Stimulated activated naive CD4-positive, alpha-beta T cell treated with Interleukin-2 at 50 U/mL for 16 hours (primary cell): ENCODE data around the gene CCNL1.
A peak's percentile ranks its signal among the peaks of the same experiment; 100 is the strongest.
"Not testable (repeated sequence)": the region's sequence is repeated elsewhere in the genome, so short reads cannot be mapped to it uniquely, and the experiment has no call there.

ENCODE experiments used
- DNase-seq: peaks from one replicate; lab custom pipeline; 2025; lab: John Stamatoyannopoulos, UW

CCNL1 gene

DNA sequence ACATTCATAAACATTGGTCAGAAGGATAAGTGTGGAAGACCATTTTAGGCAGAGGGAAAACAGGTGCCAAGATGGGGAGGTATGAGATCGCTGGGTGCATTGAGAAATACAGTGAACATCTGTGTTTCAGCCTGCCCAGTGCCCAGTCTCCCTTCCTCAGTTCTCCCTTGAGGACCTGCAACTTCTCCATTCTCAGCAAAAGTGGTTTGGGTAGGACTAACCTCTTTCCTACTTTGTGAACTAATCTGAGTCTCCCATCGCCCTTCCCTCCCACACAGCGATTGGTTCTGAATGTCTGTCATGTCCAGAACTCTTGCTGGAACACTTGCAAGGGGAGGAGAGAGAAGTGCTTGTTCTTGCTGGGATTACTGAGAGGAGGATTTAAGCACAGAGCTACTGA lies 10.9 kb upstream of the CCNL1 start:
- no peak for DNase-seq

DNA sequence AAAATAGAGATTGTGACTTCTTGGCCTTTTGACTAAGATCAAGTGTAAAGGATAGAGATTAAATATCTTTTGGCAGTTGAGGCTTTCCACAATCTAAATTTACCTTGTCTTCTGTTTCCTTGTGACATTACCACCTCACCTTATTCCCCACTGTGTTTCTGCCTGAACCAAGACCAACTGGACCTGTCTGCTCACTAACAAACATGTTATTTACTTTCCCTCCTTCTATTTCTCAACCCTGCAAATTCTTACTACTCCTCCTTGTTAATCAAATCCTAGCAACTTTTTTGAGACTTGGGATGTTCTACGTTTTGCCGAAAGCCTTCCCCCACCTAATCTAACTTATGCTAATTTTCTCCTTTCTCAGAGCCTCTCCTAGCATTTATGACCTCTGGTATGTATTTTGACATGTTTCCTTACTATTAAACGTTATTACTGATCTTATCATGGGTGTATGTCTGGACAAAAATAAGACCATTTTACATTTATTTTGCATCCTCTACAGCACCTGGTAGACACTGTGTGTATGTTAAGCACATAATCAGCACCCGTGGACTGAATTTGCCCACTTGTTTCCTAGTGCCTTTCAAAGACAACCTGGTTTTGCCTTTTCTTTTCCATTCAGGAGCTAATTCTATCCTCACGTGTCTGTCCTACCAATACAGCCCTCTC lies 7.6 kb upstream of the CCNL1 start:
- no peak for DNase-seq

DNA sequence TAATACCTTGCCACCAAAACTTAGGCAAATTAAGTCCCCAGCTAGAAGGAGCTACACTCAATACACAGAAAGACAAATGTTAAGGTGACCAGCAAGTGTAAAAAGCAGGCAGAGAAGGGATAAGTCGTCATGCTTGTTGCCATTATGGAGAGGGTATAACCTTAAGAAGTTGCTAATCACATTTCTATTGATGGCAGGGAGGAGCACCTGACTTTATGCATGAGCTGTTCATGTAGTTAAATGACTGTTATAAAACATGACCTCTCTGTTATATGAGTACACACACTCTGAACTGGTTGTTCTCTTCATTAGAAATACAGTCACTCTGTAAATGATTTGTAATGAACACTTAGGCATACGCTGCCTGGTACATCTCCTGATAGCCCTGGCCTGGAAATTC lies 6.6 kb upstream of the CCNL1 start:
- no peak for DNase-seq

DNA sequence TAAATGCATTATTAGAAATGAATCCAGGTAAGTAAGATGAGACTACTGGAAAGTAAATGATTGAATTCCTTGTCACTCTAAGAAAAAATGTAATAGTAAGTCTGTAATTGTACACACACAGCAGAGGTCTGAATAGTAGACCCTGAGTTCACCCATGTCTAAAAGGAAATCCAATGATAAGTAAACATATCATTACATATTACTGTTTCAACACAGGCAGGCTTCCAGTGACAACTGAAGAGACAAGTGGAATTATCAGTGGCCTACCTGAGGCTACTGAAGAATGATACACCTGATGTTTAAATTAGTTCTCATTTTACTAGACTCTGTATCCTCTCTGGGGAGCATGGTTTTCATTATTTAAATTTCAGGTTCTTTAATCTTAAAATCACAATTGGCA lies 6.2 kb upstream of the CCNL1 start:
- DNase-seq: no peak

DNA sequence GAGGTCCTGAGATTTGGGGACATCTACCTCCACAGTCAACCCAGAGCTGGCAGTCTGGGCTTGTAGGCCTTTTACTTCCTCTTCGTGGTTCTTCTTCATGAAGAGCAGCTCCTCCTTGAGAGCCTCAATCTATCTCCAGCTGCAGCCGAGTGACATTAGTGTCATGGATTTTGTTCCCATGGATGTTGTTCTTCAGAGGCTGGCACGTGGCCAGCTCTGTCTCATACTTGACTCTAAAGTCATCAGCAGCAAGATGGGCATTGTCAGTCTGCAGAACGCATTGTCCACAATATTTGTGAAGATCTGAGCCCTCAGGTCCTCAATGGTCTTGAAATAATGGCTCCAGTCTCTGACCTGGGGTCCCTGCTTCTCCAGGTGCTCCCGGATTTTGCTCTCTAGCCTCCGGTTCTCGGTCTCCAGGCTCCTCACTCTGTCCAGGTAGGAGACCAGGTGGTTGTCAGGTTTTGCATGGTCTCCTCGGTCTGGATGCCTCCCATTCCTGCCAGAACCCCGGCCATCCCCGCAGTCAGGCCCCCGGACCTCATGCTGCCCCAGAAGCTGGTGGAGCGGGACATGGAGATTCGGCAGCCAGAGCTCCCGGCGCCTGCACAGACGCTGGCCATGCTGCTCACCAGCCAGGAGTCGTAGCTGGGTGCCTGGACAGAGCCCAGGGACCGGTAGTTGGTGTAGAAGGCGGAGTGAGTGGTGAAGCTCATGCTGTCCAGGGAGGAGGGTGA lies 3.4 kb upstream of the CCNL1 start:
- DNase-seq: no peak

DNA sequence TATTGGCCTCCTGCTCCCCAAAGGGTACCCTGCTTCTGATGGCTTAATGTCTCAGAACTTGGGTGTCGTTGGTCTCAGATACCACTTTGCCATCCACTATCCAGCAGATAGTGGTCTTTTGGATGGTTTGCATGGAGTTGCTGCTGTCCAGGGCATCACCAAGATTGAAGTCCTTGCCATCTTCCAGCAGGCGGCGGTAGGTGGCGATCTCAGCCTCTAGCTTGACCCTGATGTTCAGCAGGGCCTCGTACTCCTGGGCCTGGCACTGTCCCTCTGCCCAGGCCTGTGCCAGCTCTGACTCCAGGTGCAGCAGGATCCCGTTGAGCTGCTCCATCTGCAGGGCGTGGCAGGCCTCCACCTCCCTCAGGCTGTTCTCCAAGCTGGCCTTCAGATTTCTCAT lies 2.7 kb upstream of the CCNL1 start:
- DNase-seq: not testable (repeated sequence)

DNA sequence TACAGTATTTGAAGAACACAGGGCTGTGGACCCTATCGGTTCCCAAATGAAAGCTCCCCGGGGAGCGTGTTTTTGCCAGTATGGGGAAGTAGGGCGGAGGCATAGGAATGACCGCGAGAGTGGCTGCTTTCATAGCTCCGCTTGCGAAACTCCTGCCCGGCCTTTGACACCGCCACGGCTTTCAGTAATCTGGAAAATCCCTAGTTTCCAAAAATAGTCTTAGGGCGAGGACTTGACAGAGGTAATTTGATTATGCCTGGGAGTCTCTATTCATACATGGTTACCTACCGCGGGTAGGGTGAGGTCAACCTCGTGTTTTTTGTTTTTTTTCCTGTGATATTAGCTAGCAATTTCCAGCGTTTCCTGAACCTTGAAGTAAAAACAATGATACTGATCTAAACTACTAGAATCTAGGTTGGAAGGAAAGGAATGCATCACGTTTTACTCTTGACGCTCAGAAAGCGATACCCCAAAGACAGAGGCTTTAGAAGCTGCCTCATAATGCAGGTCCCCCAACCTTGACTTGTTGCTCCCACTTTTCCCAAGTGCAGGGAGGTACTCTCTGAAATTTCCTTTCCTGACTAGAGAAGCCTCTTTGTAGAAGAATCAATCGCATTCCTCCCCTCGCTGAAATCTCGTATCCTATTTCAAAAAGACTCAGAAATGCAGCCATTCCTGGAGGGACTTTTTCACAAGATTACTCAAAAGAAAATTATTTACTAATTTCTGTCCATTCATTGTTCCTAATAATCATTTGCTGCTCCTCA lies 894 bp upstream of the CCNL1 start:
- DNase-seq: peak; percentile 52

DNA sequence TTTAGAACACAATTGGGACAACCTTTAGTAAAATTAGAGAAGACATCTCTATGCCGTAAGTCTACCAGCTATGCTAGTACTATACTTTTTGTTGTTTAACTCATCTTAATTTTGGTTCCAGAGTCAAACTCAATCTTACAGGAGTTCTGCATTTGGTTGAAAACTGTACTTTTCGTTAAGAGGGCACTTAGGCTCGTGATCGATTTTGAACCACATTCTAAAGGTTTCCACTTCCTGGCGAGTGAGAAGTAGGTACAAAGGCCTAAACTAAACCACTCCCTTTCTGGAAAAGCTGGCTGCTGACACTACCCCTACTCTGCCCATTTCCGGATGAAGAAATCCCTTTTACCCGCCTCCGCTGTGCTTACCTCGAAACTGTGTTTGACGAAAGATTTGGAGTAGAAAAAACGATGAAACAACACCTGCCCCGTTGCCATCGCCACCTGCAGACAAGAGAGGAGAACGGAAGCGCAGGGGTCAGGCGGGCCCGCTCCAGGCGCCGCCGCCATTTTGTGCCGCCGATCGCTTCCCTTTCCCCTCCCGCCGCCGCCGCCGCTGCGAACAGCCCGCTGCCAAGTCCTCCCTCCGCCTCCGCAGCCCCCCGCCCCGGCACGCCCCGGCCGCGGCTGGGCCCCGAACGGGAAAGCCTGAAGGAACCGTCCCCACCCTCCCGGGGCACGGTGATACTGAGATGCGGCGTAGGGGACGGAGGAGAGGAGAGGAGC lies 748 bp downstream of the CCNL1 start:
- DNase-seq: peak; percentile 80

DNA sequence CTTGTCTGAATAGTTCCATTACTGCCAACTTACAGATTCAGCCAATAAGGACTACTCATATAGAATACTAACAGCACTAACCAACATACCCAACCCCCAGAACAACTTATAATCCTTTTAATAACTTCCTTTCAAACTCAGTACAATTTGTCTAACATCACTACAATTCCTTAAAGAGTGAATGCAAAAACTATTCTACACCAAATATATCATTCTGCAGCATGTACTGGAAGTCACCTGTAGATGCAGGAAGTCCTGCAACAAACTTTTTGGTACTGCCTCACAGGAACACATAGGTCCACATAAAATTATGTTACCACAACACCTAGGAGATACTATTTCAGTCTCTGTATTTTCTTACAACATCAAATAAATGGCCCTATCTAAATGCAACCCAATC lies 2.1 kb downstream of the CCNL1 start:
- DNase-seq: no peak

DNA sequence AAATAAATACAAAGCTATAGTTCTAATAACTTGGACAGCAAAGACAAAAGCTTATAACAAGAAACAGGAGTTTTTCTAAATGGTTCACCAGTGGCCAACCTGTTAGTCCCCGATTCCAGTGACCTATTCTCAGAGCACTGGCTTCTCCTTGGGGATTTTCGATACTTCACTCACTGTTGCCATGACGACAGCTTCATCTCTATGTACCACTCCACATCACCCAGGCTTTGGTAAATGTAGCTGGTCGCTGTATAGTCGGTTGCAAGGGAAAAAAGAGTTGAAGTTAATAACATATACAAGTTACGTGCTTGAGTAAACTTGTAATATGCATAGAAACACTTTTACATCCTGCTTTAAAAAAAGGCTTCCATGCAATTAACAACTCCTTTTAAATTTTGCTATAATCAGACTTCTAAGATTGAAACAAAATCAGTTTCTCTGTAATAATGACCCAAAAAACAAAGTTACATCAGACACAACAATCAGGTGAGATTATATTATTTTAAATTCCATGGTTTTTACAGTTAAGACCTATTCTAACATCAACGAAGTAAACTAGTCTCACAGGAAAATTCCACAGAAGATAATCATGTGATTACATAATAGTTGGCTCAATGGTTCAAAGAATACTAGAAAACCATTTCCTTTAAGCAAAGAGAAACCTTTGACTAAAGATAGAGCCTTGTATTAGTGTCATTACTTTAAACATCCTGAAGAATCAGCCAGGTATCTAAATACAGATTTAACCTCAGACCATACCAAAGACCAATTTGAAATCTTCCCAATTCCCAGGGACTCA lies 2.9 kb downstream of the CCNL1 start:
- DNase-seq: no peak

DNA sequence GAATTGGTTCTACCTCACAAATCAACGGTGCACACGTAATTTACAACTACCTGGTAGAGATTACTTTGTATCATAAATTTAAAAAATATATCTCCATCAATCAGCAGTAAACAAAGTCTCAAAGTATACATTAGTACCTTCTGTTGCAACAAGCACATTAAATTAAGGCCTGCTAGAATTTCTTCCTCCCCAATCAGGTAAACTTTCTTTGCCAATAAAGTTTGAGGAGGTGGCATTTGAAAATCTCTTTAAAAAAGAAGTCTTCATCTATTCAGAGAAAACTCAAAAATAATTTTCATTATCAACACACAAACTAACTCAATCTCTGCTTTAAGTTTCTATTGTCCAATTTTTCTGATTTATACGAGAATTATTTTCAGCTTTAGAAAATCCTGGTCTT lies 4.4 kb downstream of the CCNL1 start:
- DNase-seq: no peak

DNA sequence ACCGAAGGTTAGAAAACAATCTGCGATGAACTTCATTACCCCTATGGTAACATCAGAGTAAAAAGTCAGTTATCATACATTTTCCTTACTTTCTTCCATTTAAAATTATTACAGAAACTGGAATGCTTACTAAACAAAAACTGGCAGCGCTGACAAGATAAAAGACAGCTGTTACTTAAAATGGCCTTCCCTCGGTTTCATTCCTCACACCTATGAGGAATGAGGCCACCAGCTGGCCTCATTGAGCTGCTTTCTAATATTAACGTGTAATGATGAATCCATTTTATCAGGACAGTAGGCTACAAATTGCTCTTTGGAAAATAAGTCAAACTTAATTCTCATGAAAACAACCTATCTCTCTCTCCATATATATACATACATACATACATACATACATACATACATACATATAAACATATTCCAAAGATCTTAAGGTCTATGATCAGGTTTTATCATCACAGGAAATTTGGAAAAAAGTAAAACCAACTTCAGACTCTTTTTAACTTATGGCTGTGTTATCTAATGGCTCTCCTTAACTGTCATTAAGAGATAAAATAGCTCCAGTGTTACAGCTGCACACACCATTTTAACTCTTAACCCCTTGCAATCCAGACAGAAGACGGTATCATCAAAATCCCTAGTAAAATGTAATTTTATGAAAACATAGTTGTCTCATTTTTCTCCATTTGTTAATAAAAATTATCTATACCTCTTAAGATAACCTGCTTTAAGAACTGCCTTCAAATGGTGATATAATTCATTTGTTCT lies 5.2 kb downstream of the CCNL1 start:
- no peak for DNase-seq

DNA sequence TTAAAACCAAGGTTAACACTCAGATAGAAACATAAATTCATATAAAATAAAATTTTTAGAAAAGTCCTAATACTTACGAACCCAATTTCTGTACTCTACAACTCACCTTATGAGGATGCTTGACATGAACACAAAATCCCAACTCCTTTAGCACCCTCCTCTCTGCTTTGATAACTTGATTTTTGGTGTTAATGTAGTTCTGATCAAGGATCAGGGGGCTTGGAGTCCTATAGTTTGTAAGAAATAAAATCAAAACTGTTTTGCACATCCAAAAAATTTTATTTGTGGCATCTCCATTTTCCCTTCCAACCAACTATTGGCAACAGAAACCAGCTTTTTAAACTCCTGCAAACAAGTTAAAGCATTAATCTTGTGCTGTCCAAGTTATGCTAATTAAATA lies 7.0 kb downstream of the CCNL1 start:
- DNase-seq: no peak

DNA sequence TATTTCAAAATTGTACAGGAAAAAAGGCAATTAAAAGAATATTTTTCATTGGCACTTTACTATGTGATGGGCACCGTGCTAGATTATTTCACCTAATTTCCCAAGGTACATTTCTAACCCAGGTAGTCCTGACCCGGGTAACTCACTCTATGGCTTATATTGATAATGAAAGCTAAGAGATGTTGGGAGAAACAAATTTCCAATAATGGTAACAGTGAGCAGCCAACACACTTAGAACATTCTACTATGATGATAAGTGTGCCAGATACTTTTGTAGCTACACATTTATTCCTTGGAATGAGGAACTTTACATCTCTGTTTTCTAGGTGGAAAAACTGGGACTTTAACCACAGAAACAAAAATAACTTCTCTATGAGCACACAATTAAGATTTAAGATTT lies 7.5 kb downstream of the CCNL1 start:
- no peak for DNase-seq

DNA sequence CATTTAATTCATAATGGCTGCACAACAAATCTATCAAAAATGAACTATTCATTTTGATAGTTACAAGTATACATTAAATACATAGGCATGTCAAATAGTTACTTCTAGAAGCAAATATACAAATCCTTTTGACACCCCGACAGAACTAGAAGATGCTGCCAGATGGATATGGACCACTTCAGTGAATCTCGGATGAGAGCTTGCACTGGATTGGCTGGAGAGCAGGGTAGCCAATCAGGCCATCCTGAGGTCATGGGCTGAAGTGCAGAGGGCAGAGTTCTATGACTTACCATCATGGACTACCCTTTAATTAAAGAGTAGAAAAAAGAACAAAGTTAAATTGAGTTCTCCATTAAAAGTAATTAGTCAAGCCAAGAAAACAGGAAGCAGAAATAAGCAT lies 8.3 kb downstream of the CCNL1 start:
- no peak for DNase-seq

DNA sequence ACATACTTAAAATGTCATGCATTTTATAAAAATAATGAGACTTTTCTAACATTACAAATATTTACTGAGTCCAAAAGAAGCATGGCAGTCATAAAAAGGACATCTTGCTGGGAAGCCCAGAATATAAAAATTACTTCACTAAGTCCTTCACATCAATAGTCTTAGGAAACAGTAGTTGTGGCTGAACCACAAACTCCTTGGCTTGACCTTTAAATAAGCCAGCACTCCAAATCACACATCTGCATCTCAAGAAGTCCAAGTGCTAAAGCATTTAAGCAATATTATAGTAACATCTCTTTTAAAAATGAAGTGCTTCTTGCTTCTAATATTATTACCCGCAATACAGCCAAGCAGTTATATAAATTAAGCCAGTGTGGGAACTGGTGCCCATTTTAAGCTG lies 8.8 kb downstream of the CCNL1 start:
- DNase-seq: no peak

DNA sequence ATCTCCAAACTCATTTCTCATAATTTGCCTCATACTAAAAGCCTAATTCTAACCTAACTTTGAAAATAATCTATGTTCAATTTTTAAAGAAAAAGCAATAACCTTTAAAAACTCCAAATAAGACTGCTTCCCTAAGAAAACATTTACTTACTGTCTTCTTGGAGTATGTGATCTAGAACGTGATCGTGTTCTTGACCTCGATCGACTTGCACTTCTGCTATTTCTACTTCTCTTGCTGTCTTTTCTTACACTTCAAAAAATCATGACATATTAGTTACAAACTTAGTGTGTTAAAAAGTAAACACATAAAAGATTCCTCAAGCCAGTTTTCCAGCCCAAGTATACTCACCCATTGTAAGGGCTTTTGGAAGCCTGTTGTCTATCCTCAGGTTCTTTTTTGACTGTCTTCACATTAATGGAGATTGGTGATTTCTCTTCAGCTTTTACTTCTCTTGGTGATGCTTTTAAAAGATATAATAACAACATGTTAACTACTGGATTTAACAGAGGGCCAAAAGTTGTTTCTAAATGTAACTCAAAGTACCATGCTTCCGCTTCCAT lies 10.7 kb downstream of the CCNL1 start:
- no peak for DNase-seq

DNA sequence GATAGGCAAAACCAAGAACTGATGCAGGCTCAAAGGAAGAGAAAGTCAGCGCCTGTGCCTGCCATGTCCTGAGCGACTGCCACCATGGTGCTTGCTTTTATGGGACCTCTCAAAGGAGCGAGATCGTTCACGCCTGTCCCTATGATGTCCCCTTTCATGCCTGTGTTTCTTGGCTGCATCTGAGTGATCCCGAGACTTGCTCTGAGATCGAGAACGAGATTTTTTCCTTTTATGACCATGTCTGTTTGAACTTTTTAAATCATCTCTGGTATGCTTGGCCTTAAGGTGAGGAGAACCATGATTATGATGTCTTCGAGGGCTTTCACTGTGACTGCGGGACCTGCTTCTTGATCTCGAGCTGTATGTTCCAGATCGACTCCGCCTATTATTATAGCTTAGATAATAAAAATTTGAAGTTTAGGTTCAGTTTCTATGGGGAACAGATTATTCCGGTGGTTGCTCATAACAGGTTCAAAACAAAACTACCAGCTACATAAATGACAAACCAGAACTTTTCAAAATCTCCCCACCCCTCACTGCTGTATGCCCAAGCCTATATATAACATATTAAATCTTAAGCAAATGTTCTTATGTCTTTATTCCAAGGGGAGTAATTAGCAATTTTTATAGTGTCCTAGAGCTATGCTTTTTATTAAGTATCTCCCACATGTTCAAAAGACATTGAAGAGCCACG lies 11.6 kb downstream of the CCNL1 start:
- DNase-seq: peak; percentile 4

DNA sequence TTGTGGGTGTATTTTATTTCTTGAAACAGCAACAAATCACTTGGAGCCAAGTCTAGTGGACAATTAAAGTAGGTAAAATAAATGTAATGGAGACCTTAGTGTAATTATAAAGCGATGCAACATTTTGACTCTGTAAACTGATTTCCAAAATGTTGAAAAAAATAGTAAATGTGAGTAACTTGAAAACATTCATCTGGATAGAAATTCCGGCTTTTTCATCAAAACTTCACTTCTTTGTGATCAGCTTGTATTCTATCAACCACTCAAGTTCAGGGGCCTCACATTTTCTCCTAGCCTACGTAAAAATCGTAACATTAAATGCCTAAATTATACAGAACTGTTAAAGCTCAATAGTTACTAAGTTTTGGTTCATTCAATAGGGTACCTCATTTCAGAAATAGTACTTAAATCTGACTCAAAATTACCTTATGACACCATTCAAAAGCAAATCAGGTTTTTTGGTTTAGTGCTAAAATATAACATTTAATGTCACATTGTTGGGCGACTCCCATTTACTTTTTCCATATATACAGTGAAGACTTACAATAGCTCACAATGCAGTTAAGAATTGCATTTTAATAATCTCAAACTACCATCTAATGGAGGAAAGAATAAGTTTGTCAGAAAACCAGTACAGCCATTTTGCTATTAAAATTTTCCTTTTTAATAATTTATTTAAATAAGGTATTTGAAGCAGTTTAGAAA lies 12.7 kb downstream of the CCNL1 start:
- DNase-seq: no peak
